Measurements from ENCODE around the gene FRY. TPM values are rescaled to one million over a fixed set of nuclear protein-coding genes. Genes with fewer than 3 reads are reported as not detected.

The FRY gene
- total and polyA plus RNA-seq, 2 of the 13 experiments (the other 11 are each of a cell fraction or from before 2014, with no cell fraction given): 8.2 to 13.1 TPM

- TF ChIP-seq, protein P1, sequence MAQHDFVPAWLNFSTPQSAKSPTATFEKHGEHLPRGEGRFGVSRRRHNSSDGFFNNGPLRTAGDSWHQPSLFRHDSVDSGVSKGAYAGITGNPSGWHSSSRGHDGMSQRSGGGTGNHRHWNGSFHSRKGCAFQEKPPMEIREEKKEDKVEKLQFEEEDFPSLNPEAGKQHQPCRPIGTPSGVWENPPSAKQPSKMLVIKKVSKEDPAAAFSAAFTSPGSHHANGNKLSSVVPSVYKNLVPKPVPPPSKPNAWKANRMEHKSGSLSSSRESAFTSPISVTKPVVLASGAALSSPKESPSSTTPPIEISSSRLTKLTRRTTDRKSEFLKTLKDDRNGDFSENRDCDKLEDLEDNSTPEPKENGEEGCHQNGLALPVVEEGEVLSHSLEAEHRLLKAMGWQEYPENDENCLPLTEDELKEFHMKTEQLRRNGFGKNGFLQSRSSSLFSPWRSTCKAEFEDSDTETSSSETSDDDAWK (CRISPR knock-in tag; IDR thresholded peaks at IDR 0.05): no peak
- no peak for TF ChIP-seq ARID2 (CRISPR knock-in tag; IDR thresholded peaks at IDR 0.05; ENCODE audit: borderline replicate concordance)
- no peak for TF ChIP-seq PRDM4 (CRISPR knock-in tag; IDR thresholded peaks at IDR 0.05; ENCODE audit: borderline replicate concordance)
- TF ChIP-seq GABPB1 (CRISPR knock-in tag; IDR thresholded peaks at IDR 0.05): no peak
- TF ChIP-seq CENPX (CRISPR knock-in tag; IDR thresholded peaks at IDR 0.05): no peak
- TF ChIP-seq NFKB2 (CRISPR knock-in tag; IDR thresholded peaks at IDR 0.05; ENCODE audit: borderline replicate concordance): no peak
- no peak for TF ChIP-seq MLXIP (CRISPR knock-in tag; IDR thresholded peaks at IDR 0.05; ENCODE audit: borderline replicate concordance)
- TF ChIP-seq RFX3 (CRISPR knock-in tag; IDR thresholded peaks at IDR 0.05): no peak
- TF ChIP-seq ZNF547 (CRISPR knock-in tag; IDR thresholded peaks at IDR 0.05): no peak
- no peak for TF ChIP-seq KLF15 (CRISPR knock-in tag; IDR thresholded peaks at IDR 0.05; ENCODE audit: borderline replicate concordance)
- no peak for TF ChIP-seq ZSCAN21 (CRISPR knock-in tag; IDR thresholded peaks at IDR 0.05; ENCODE audit: borderline replicate concordance)
- no peak for TF ChIP-seq ZNF34 (CRISPR knock-in tag; IDR thresholded peaks at IDR 0.05; ENCODE audit: borderline replicate concordance)
- TF ChIP-seq, protein P2, sequence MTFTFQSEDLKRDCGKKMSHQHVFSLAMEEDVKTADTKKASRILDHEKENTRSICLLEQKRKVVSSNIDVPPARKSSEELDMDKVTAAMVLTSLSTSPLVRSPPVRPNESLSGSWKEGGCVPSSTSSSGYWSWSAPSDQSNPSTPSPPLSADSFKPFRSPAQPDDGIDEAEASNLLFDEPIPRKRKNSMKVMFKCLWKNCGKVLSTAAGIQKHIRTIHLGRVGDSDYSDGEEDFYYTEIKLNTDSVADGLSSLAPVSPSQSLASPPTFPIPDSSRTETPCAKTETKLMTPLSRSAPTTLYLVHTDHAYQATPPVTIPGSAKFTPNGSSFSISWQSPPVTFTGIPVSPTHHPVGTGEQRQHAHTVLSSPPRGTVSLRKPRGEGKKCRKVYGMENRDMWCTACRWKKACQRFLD (CRISPR knock-in tag; IDR thresholded peaks at IDR 0.05; ENCODE audit: borderline replicate concordance): no peak
- no peak for TF ChIP-seq RAD51 (IDR thresholded peaks at IDR 0.05; ENCODE audit: borderline replicate concordance)
- no peak for TF ChIP-seq SP1 (IDR thresholded peaks at IDR 0.05)
- TF ChIP-seq SP1 (CRISPR knock-in tag; IDR thresholded peaks at IDR 0.05): no peak
- no peak for TF ChIP-seq CSRNP1 (CRISPR knock-in tag; IDR thresholded peaks at IDR 0.05)
- TF ChIP-seq ELF3 (CRISPR knock-in tag; IDR thresholded peaks at IDR 0.05): peak; percentile 73
- TF ChIP-seq ZNF263 (CRISPR knock-in tag; IDR thresholded peaks at IDR 0.05): no peak
- TF ChIP-seq HNRNPH1 (optimal IDR thresholded peaks at IDR 0.05; ENCODE audit: low read depth, low read length): no peak
- no peak for TF ChIP-seq GTF2F1 (IDR thresholded peaks at IDR 0.05; ENCODE audit: low read length)
- no peak for TF ChIP-seq ZNF251 (CRISPR knock-in tag; IDR thresholded peaks at IDR 0.05)
- no peak for TF ChIP-seq ZNF619 (CRISPR knock-in tag; IDR thresholded peaks at IDR 0.05)
These were observed 107.7 kb downstream of the FRY start (continued) for GRCh38 chr13:32139251-32139650.

Measured in HepG2 (cell line).